Stomach (tissue), 19 donors: ENCODE measurements around the gene ALX4. TPM values are rescaled to one million over a fixed set of nuclear protein-coding genes. Genes with fewer than 3 reads are reported as not detected.

Experiments
- DNase-seq, 2 donors: peaks; one replicate each; pipeline versions ENCODE4 v3.0.0 to v3.0.0-alpha.2; 2013 to 2019
- H3K27ac ChIP-seq, 5 donors: fragments of 200-600 bp in 4 of 5; sonication (generic) in 4 of 5; one replicate each; pipeline ENCODE4 v1.5.1; 2013 to 2019; ENCODE audit warnings: mild to moderate bottlenecking in 1 of 5, moderate library complexity in 1 of 5
- H3K27me3 ChIP-seq, 3 donors: fragments of 200-600 bp; sonication (generic); one replicate each; pipeline ENCODE4 v1.5.1; 2017 to 2019; ENCODE audit warnings: mixed run types in 1 of 3
- H3K36me3 ChIP-seq, 4 donors: fragments of 200-600 bp; sonication (generic); 1 replicate in 3 of 4; 2 replicates in 1 of 4; pipeline ENCODE4 v1.5.1; 2016 to 2019
- H3K4me1 ChIP-seq, 4 donors: fragments of 200-600 bp; sonication (generic); one replicate each; pipeline ENCODE4 v1.5.1; 2016 to 2019
- H3K4me3 ChIP-seq, 4 donors: fragments of 200-600 bp; sonication (generic) in 3 of 4; one replicate each; pipeline ENCODE4 v1.5.1; 2016 to 2019; ENCODE audit warnings: mild to moderate bottlenecking in 1 of 4
- H3K9me3 ChIP-seq, 4 donors: fragments of 200-600 bp; sonication (generic); one replicate each; pipeline ENCODE4 v1.5.1; 2016 to 2019
- EP300 ChIP-seq: sonication (generic); formaldehyde crosslinking; IDR thresholded peaks from one replicate; pipeline ENCODE4 v1.6.1; 2017; ENCODE audit warnings: antibody characterized with exemption
- POLR2A ChIP-seq, 4 donors: fragments of 450-650 bp; IDR thresholded peaks; one replicate each; pipeline ENCODE4 v1.6.1; 2016; ENCODE audit warnings: antibody characterized with exemption in 4 of 4, control low read depth in 2 of 4, mild to moderate bottlenecking in 1 of 4, moderate library complexity in 1 of 4
- POLR2AphosphoS5 ChIP-seq, 3 donors: sonication (generic); formaldehyde crosslinking; IDR thresholded peaks; one replicate each; pipeline ENCODE4 v1.6.1; 2016; ENCODE audit warnings: antibody characterized with exemption in 3 of 3
- WGBS, 5 donors: extraction: QIAGEN DNeasy Blood & Tissue Kit in 3 of 5; methylation state at CpG; one replicate each; pipeline versions ENCODE4 v1.1.5 to v1.1.7; 2013 to 2018; 5-methylcytosine and 5-hydroxymethylcytosine counted together
- intact Hi-C: fragments of 100-400 bp; cut with DNase I; formaldehyde crosslinking; loops from one replicate; pipeline ENCODE4 v1.15.1; 2023; ENCODE audit warnings: low total_unique reads
- long read RNA-seq, 10 donors: transcript quantifications; one replicate each; lab custom pipeline, GENCODE V29; 2026
- polyA plus RNA-seq, 3 donors: library from polyadenylated mRNA; stranded (reverse); fragments of 200-250 nt; gene quantifications; one replicate each; pipeline ENCODE4 v1.2.3, GENCODE V29; 2013
- total RNA-seq, 5 donors: library from RNA; depleted of rRNA; stranded (reverse); fragments of >200 nt; gene quantifications; one replicate each; pipeline versions ENCODE4 v1.1.0 to v1.2.3, GENCODE V29; 2014 to 2016
- TF ChIP-seq, protein P1 (sequence below), 7 experiments: fragments of 450-650 bp in 4 of 7; fragments of 200-600 bp in 3 of 7; sonication (generic) in 3 of 7; IDR thresholded peaks; one replicate each; pipeline ENCODE4 v1.5.1; 2016 to 2019; ENCODE audit warnings: antibody characterized with exemption in 7 of 7, control low read depth in 2 of 7, mild to moderate bottlenecking in 1 of 7
- donor health status: healthy with polysubstance abuse.
- donor health status: Bipolar disorder and iron deficiency.
- donor health status: healthy.

The ALX4 gene
- total RNA-seq (not detected), polyA plus RNA-seq (not detected)
- long read RNA-seq, donor 1, result 0 reads
- long read RNA-seq, donor 2, result 0 reads
- long read RNA-seq, donor 3, result 0 reads
- long read RNA-seq, donor 4, result 0 reads
- long read RNA-seq, donor 5, result 0 reads
- long read RNA-seq, donor 6, result 0 reads
- long read RNA-seq, donor 7, result 0 reads
- long read RNA-seq, donor 8, result 0 reads
- long read RNA-seq, donor 9, result 0 reads
- long read RNA-seq, donor 10, result 0 reads

DNA sequence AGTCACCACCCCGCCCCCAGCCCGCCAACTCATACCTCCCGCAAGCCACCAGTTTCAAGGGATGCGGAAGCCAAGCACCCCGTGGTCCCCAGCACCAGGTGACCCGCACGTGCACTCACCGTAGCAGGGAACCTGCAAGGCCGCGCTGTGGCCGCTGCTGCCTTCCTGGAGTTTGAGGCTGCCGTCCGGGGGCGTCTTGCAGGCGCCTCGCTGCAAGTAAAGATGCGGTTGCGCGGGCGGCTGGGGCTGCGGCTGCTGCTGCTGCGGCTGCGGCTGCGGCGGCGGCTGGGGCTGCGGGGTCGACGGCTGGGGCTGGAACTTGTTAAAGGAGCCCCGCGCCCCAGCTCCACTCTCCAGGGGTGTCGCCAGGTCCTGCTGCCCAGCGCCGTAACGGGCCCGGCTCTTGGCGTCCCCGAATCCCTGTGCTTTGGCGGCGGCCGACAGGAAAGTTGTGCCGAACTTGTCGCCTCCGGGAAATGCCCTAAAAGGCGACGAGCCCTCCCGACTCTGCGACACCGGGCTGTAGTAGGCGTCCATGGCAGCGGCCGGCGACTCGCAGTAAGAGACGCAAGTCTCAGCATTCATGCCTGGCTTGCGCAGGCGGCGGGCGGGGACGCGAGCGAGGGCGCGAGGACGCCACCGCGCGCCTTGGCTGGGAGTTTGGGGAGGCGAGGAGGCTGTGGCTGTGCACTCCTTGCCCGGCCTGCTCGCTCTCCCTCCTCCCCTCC, at the start of gene ALX4:
Gene ALX4, minus strand, starts transcription at position 662 of the 728 bp plus-strand sequence. Its CDS starts 77 bp downstream, at position 585.
- Histone ChIP-seq H3K4me1 (peaks cover 31 to 51% (median 39%) of the 10 kb centered on the region in 4 donors), H3K27ac (no peak within 1 kb of the TSS), H3K36me3 (no peaks in the 10 kb centered on the region), H3K4me3 (peak within 1 kb of the TSS; percentile 7 to 50 (median 31)), H3K9me3 (no peaks in the 10 kb centered on the region), H3K27me3 (peaks cover 54 to 100% (median 100%) of the 10 kb centered on the region in 3 donors)
- TF ChIP-seq POLR2AphosphoS5 (IDR thresholded peaks at IDR 0.05), result no peak
- TF ChIP-seq EP300, result no peak
- TF ChIP-seq, protein P1, sequence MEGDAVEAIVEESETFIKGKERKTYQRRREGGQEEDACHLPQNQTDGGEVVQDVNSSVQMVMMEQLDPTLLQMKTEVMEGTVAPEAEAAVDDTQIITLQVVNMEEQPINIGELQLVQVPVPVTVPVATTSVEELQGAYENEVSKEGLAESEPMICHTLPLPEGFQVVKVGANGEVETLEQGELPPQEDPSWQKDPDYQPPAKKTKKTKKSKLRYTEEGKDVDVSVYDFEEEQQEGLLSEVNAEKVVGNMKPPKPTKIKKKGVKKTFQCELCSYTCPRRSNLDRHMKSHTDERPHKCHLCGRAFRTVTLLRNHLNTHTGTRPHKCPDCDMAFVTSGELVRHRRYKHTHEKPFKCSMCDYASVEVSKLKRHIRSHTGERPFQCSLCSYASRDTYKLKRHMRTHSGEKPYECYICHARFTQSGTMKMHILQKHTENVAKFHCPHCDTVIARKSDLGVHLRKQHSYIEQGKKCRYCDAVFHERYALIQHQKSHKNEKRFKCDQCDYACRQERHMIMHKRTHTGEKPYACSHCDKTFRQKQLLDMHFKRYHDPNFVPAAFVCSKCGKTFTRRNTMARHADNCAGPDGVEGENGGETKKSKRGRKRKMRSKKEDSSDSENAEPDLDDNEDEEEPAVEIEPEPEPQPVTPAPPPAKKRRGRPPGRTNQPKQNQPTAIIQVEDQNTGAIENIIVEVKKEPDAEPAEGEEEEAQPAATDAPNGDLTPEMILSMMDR (IDR thresholded peaks at IDR 0.05), result no peak
- no peak for TF ChIP-seq POLR2A (IDR thresholded peaks at IDR 0.05)
- 1 to 4% (median 2%) methylated on average over 11 to 71 of the region's 71 CpGs for WGBS, 5 donors
- intact Hi-C loops, result no loop called here
- DNase-seq, result peak in 1 of 2 donors; percentile 74

GRCh38 chr11:44359162-44359561, 49.2 kb upstream of the ALX4 start:
- 60 to 67% (median 62%) methylated on average over 12 of the region's 12 CpGs for WGBS, 5 donors
- peak in 1 of 2 donors; percentile 39 for DNase-seq
- intact Hi-C loops, result no loop called here

GRCh38 chr11:44358713-44359112, 48.8 kb upstream of the ALX4 start:
- WGBS, 5 donors, result 71 to 78% (median 76%) methylated on average over 7 of the region's 7 CpGs

More at GRCh38 chr11:44359162-44359561, 49.2 kb upstream of the ALX4 start:
- H3K36me3 ChIP-seq, result no peaks in the 10 kb centered on the region
- TF ChIP-seq, protein P1 (IDR thresholded peaks at IDR 0.05), result no peak
- no peak for TF ChIP-seq POLR2A (IDR thresholded peaks at IDR 0.05)
- TF ChIP-seq POLR2AphosphoS5 (IDR thresholded peaks at IDR 0.05), result no peak
- TF ChIP-seq EP300, result no peak
- H3K9me3 ChIP-seq, result peaks cover 0 to 10% (median 4%) of the 10 kb centered on the region in 4 donors
- peaks cover 0 to 49% (median 0%) of the 10 kb centered on the region in 3 donors for H3K27me3 ChIP-seq
- no peak overlapping the region for H3K4me3 ChIP-seq
- H3K27ac ChIP-seq, result no peak overlapping the region
- H3K4me1 ChIP-seq, result no peaks in the 10 kb centered on the region

GRCh38 chr11:44357711-44358110, 47.8 kb upstream of the ALX4 start:
- no peaks in the 10 kb centered on the region for H3K9me3 ChIP-seq
- H3K27me3 ChIP-seq, result peaks cover 0 to 40% (median 0%) of the 10 kb centered on the region in 3 donors
- H3K36me3 ChIP-seq, result no peaks in the 10 kb centered on the region
- no peak overlapping the region for H3K27ac ChIP-seq
- no peak overlapping the region for H3K4me3 ChIP-seq
- intact Hi-C loops, result no loop called here
- no peaks in the 10 kb centered on the region for H3K4me1 ChIP-seq
- WGBS, 5 donors, result 74 to 84% (median 77%) methylated on average over 3 of the region's 3 CpGs
- TF ChIP-seq POLR2A (IDR thresholded peaks at IDR 0.05), result no peak
- TF ChIP-seq, protein P1 (IDR thresholded peaks at IDR 0.05), result no peak
- no peak for TF ChIP-seq EP300
- TF ChIP-seq POLR2AphosphoS5 (IDR thresholded peaks at IDR 0.05), result no peak
- no peak for DNase-seq

More at GRCh38 chr11:44358713-44359112, 48.8 kb upstream of the ALX4 start:
- no peak for DNase-seq
- Histone ChIP-seq H3K9me3 (peaks cover 0 to 6% (median 2%) of the 10 kb centered on the region in 4 donors), H3K36me3 (no peaks in the 10 kb centered on the region), H3K27me3 (peaks cover 0 to 46% (median 0%) of the 10 kb centered on the region in 3 donors), H3K4me3 (no peak overlapping the region), H3K4me1 (no peaks in the 10 kb centered on the region), H3K27ac (no peak overlapping the region)
- TF ChIP-seq POLR2AphosphoS5 (IDR thresholded peaks at IDR 0.05) (no peak), POLR2A (IDR thresholded peaks at IDR 0.05) (no peak), EP300 (no peak)
- TF ChIP-seq, protein P1 (IDR thresholded peaks at IDR 0.05), result no peak
- intact Hi-C loops, result no loop called here
